GM12874 (cell line): Measurements from ENCODE around the gene PLEKHA8.

Source experiments
- TF ChIP-seq, protein P1 (sequence below): IDR thresholded peaks from 2 replicates; pipeline ENCODE4 v1.5.1; 2011; ENCODE audit warnings: low read depth, mild to moderate bottlenecking, control low read depth, low read length, moderate library complexity; ENCODE audit not compliant: insufficient read depth

PLEKHA8 gene, protein sequence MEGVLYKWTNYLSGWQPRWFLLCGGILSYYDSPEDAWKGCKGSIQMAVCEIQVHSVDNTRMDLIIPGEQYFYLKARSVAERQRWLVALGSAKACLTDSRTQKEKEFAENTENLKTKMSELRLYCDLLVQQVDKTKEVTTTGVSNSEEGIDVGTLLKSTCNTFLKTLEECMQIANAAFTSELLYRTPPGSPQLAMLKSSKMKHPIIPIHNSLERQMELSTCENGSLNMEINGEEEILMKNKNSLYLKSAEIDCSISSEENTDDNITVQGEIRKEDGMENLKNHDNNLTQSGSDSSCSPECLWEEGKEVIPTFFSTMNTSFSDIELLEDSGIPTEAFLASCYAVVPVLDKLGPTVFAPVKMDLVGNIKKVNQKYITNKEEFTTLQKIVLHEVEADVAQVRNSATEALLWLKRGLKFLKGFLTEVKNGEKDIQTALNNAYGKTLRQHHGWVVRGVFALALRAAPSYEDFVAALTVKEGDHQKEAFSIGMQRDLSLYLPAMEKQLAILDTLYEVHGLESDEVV

DNA sequence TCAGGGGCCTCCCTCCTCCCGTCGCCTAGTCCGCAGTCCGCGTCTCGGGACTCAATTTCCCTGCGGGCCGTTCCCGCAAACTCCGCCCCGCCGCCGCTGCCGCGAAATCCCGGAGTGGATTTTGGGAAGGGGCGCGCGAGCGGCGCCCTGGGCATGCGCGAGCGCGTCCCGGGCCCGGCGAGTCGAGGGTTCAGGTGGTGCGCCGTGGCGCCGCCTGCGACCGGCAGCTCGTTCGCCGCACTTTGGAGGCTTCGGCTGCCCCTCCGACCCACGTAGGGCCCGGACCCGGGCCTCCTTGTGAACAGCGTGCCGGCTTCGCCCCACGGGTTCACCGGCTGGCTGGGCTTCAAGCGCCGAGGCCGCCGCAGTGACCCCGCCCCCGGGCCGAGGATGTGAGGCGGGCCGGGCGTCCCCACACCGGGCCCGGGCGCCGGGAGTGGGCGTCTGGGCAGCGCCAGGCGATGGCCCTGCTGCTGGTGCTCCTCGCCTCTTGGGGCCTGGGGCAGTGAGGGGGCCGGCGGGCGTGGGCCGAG lies at the start of gene PLEKHA8:
Gene PLEKHA8, plus strand, starts transcription at position 197 of the 533 bp plus-strand sequence. CDS start 351 bp downstream, outside the sequence.
- TF ChIP-seq, protein P1, sequence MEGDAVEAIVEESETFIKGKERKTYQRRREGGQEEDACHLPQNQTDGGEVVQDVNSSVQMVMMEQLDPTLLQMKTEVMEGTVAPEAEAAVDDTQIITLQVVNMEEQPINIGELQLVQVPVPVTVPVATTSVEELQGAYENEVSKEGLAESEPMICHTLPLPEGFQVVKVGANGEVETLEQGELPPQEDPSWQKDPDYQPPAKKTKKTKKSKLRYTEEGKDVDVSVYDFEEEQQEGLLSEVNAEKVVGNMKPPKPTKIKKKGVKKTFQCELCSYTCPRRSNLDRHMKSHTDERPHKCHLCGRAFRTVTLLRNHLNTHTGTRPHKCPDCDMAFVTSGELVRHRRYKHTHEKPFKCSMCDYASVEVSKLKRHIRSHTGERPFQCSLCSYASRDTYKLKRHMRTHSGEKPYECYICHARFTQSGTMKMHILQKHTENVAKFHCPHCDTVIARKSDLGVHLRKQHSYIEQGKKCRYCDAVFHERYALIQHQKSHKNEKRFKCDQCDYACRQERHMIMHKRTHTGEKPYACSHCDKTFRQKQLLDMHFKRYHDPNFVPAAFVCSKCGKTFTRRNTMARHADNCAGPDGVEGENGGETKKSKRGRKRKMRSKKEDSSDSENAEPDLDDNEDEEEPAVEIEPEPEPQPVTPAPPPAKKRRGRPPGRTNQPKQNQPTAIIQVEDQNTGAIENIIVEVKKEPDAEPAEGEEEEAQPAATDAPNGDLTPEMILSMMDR = no peak

DNA sequence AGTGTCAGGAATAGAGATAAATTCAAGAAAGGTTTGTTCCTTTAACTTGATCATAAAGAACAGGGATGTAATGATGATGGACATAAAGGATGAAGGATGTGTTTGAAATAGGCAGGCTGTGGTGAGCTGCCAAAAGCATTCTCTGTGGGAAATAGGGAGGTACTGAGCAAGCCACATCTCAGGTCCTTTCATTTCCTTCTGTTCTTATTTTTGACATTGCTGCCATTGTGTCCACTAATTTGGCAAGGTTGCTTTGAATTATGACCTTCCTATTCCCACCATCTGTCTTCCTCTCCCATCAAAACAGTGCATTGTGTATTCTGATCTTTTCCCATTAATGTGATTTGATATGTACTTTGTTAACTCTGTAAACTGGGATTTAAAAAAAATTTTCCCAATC lies 48.1 kb upstream of the PLEKHA8 start:
- TF ChIP-seq, protein P1 = no peak

DNA sequence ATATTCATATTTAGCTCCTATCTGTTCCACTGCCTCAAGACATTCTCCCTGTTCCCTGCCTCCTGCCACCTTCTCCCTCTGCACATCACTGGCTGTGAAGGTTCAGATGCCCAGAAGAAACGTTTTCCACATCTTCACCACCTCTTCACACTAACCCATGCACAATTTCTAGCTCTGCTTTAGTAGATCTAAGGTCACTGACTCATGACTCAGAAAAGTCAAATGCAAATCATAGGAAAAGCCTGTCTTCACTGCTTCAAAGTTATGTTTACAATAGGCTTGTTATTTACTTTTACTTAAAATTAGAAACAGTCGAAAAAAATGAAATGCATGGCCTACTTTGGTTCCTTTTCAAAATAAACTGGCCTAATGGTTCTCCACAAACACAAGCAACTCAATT lies 41.1 kb upstream of the PLEKHA8 start:
- TF ChIP-seq, protein P1 = no peak

DNA sequence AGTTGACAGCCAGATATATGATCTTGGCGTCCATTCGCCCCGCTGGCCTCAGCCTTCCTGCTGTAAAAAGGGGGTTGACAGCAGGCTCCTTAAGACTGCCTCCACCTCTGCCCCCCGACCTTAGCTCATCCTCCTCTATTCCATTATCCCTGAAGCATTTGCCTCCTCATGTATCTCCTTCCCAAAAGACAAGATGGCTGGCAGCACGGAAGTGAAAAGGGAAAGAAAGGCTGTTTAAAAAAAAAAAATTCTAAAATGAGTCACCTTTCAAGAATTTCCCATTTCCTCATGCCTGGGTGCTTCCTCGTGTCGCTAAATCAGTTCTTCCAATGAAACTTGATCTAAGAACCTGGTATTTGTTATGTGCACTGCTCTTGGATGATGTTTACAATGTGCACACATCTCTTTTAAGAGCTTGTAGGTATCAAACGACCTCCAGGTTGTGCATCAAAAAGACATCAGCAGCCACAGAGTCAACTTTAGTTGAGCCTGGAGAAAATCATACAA lies 40.3 kb upstream of the PLEKHA8 start:
- TF ChIP-seq, protein P1 = no peak

DNA sequence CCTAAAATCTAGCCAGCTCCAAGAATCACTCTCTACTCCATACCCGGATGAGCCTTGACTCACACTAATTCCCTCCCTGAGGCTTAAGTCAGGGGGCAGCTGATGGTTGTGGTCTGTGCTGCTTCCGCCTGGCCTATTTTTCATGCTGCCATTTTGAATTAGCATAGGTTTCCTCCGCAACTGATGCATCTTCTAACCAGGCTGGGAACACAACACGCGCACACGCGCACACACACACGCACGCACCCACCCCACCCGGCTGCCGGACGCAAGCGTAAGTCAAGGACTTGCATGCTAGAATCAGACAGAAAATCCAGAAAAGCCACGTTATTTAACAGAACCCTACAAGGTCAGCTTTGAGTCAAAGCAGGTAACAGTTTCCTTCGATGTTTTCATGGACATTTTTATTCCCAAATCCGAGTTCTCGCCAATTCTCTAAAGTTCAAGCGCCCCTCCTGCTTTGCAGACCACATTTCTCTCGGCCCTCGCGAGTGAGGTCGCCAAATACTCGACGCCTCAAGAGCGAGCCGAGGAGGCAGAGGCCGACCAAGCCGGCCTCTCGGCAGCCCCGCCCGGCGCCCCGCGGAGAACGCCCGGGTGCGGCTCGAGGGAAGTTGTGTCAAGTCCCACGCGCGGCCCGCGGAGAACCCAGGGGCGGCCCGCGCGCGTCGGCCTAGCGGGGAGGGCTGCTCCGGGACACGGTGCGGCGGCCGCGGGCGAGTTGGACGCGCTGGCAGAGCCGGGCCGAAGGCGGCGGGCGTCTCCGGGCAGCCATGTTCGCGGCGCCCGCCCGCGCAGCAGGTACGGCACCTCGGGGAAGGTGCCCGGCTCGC lies 39.6 kb upstream of the PLEKHA8 start:
- TF ChIP-seq, protein P1 = no peak

DNA sequence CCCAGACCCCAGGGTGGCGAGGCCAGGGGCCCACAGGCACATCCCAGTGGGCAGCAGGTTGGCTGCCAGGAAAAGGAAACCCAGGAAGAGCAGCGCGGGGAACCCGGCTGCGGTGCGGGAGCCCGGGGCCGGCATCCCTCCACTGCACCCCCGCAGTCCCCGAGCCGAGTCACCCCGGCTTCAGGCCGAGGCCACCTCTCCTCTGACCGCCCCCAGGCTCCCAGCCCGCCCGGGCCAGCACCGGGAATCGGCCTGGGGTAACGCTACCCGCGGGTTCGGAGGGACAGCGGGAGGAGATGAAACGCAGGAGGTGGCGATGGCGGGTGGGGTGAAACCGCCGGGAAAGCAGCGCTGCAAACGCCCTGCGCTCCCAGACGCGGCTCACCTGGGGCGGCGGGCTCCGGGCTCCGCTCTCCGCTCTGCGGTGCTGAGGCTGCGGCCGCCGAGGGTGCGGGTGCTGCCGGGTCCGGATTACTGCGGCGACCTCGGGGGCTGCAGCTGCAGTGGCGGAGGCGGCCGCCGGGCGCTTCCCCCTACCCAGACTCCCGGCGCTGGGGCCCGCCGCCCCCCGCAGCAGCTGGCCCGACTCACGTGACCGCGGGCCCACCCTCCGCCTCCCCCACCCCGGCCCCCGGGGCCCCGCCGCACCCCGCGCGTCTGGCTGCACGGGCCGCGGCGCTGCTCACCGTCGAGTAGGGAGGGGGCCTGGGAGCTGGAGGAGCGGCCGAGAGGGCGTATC lies 38.8 kb upstream of the PLEKHA8 start, which contains the start of gene SCRN1:
Gene SCRN1, minus strand, starts transcription at position 545 of the 739 bp plus-strand sequence. CDS start 20,734 bp downstream, outside the sequence.
- TF ChIP-seq, protein P1 = 0 out of 2 replicates have a peak, but pooled peaks have one; percentile 6
